ENCODE measurements around the gene MPZL2. TPM values are rescaled to one million over a fixed set of nuclear protein-coding genes. Genes with fewer than 3 reads are reported as not detected.

MPZL2 gene
- total RNA-seq, 1 experiment from 2014 or later: 0.26 TPM

DNA sequence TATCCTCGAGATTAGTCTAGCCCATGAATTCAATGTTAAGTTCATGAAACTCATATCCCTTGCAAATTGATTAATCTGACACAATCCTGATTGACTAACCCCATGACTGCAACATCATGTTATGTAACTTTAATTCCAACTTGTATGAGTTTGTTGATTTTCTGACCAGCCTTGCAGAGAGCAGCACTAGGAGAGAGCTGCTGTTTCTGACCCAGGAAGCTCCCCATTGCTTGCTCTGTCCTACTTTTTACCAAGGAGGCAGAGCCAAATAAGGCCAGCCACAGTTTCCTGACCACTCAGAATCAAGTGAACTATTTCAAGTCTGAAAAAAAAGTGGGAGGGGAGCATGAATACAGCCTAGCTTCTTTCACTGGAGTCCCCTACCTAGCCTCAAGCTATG, 25.2 kb downstream of the MPZL2 start:
- Histone ChIP-seq H3K27me3 (ENCODE audit: insufficient read depth, low read length) (no peaks in the 10 kb centered on the region), H3T11ph (ENCODE audit: low read length) (no peak overlapping the region), H2BK12ac (ENCODE audit: insufficient read length, low read depth, low read length) (no peak overlapping the region), H3K9ac (ENCODE audit: extremely low read depth, insufficient read length, low read length) (no peak overlapping the region), H2AFZ (ENCODE audit: low read length) (no peak overlapping the region), H3K23me2 (ENCODE audit: insufficient read length, low read depth, low read length, poor library complexity, severe bottlenecking) (no peaks in the 10 kb centered on the region), H4K20me1 (ENCODE audit: control insufficient read depth, insufficient read depth, insufficient read length) (no peaks in the 10 kb centered on the region), H2BK20ac (ENCODE audit: low read depth, low read length, poor library complexity, severe bottlenecking) (no peak overlapping the region), H2AK5ac (ENCODE audit: insufficient read length, low read length) (no peak overlapping the region), H3K79me1 (ENCODE audit: insufficient read depth, low read depth, low read length, poor library complexity, severe bottlenecking) (no peaks in the 10 kb centered on the region), H3K4me1 (ENCODE audit: insufficient read depth, low read length) (peaks cover 6% of the 10 kb centered on the region; the same call in 1 of the 2 replicates), H2BK5ac (ENCODE audit: insufficient read length, low read length) (no peak overlapping the region), H3K56ac (ENCODE audit: insufficient read length, low read depth, low read length) (no peak overlapping the region), H4K8ac (replicated peaks; ENCODE audit: insufficient read length, low read depth, low read length) (no peak overlapping the region), H3K79me2 (ENCODE audit: insufficient read depth, low read length) (no peaks in the 10 kb centered on the region), H2BK15ac (ENCODE audit: low read depth, low read length) (no peak overlapping the region), H4K5ac (ENCODE audit: insufficient read length, low read depth, low read length) (no peak overlapping the region), H3K14ac (ENCODE audit: insufficient read depth, low read length) (no peak overlapping the region), H3K4ac (ENCODE audit: low read depth, low read length) (no peak overlapping the region), H2BK120ac (ENCODE audit: low read depth, low read length, poor library complexity, severe bottlenecking) (no peak overlapping the region), H3K4me2 (ENCODE audit: insufficient read depth, insufficient read length, low read length) (no peak overlapping the region), H3K9me3 (ENCODE audit: control insufficient read depth, low read depth, low read length) (no peaks in the 10 kb centered on the region), H3K27ac (ENCODE audit: insufficient read length, low read depth, low read length) (no peak overlapping the region), H3K18ac (ENCODE audit: insufficient read length, low read depth, low read length) (no peak overlapping the region), H3K23ac (ENCODE audit: insufficient read length, low read depth, low read length) (no peak overlapping the region), H4K91ac (ENCODE audit: insufficient read length, low read depth, low read length) (no peak overlapping the region)
- Mint-ChIP-seq H3K36me3 (ENCODE audit: insufficient read depth in 1 of 3, low read depth in 3 of 3) (no peaks in the 10 kb centered on the region), H3K9me3 (no peaks in the 10 kb centered on the region), H3K4me1 (peaks cover 13 to 21% of the 10 kb centered on the region in 2 experiments), H3K4me3 (no peak overlapping the region), H3K27me3 (ENCODE audit: low read depth) (peaks cover 10% of the 10 kb centered on the region), H3K27ac (peak overlapping the region in 1 of 3 experiments; percentile 22; a peak in 1 of 7 replicates)
- WGBS (ENCODE audit: extremely low coverage, insufficient read length, low lambda C conversion rate): no CpG with 5 or more reads among the region's 1 CpG
- DNase-seq: no peak
- TF ChIP-seq, protein P1, sequence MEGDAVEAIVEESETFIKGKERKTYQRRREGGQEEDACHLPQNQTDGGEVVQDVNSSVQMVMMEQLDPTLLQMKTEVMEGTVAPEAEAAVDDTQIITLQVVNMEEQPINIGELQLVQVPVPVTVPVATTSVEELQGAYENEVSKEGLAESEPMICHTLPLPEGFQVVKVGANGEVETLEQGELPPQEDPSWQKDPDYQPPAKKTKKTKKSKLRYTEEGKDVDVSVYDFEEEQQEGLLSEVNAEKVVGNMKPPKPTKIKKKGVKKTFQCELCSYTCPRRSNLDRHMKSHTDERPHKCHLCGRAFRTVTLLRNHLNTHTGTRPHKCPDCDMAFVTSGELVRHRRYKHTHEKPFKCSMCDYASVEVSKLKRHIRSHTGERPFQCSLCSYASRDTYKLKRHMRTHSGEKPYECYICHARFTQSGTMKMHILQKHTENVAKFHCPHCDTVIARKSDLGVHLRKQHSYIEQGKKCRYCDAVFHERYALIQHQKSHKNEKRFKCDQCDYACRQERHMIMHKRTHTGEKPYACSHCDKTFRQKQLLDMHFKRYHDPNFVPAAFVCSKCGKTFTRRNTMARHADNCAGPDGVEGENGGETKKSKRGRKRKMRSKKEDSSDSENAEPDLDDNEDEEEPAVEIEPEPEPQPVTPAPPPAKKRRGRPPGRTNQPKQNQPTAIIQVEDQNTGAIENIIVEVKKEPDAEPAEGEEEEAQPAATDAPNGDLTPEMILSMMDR (conservative IDR thresholded peaks at IDR 0.05): no peak

Data from H9 (cell line).